T-helper 9 cell (primary cell): ENCODE data around the gene GTF2E1.

Experiments
- DNase-seq: peaks from one replicate; pipeline ENCODE4 v3.0.0-alpha.2; 2020

GTF2E1 gene

DNA sequence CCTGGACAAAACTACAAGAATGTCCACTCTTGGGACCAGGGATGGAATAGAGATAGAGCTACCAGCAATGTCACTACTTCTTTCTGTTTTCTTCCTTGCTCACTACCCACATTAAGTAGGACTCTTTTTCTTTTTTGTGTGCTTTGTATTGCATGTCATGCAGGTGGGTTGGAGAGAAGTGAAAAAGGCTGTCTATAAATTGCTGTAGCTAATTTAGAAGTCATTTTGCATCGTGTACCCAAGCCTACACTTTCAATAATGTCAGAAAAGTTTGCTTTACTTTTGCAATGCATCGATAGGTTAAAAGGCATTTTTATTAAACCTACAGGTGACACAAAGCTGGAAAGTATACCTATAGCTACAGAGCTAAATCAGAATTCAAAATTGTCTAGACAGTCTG lies 58.9 kb downstream of the GTF2E1 start:
- DNase-seq: no peak

DNA sequence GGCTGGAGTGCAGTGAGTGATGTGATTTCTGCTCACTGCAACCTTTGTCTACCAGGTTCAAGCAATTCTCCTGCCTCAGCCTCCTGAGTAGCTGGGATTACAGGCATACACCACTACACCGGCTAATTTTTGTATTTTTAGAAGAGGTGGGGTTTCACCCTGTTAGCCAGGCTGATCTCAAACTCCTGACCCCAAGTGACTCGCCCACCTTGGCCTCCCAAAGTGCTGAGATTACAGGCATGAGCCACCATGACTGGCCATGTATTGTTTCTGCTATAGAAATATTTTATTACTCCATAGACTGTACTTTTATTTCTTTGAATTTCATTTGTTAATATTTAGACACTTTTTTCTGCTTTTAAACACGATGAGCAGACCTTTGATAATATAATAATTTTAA lies 60.4 kb downstream of the GTF2E1 start:
- no peak for DNase-seq

DNA sequence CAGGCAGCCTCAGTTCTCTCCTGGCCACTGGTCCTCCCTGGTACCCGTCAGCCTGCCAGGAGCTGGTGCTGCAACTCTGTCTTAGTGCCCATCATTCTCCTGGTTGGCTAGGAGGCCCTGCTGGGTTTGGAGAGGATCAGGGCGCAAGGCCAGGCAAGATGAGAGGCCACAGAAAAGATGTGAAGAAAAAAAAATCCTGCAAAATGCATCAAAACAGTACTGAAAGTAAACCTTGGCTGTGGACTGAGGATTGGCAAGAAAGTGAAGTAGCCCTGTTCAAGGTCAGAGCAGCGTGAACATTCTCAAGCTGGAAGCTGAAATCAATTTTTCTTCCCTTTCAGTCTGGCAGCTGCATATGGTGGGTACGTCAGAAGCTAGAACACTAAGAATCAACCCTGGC lies 74.2 kb downstream of the GTF2E1 start:
- DNase-seq: no peak

DNA sequence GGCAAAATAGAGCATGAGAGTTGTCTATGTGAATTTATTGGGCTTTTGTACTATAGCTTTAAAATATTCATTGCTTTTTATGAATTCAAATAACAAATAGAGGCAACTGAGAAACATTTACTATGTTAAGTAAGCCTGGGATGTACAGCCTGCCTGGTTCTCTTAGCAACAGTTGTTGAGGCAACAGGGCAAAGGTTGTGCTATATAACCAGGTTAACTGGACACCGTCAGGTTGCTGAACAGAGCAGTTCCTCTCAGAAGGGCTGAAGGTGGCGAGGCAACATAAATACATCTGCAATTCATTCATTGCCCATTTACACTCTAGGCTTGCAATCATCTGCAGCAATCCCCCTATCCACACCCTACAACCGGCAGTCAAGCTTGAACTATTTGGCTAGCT lies 78.2 kb downstream of the GTF2E1 start:
- DNase-seq: no peak

DNA sequence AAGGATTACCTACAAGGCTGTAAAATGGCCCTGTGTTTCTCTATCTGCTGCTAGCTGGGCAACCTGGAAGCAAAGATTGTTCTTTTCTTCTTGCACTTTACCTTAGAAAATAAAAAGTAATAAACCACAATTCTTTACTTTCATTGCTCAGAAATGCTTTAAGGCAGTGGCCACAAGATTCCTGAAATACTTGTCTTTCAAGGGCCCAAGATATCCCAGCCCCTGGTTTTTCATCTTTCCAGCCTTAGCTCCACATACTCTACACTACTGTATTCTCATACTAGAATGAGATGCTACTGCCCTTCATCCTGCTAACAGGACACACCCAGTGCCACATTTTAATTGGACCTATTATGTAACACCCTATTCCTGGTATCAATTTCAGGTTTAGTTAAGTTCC lies 78.9 kb downstream of the GTF2E1 start:
- DNase-seq: no peak

DNA sequence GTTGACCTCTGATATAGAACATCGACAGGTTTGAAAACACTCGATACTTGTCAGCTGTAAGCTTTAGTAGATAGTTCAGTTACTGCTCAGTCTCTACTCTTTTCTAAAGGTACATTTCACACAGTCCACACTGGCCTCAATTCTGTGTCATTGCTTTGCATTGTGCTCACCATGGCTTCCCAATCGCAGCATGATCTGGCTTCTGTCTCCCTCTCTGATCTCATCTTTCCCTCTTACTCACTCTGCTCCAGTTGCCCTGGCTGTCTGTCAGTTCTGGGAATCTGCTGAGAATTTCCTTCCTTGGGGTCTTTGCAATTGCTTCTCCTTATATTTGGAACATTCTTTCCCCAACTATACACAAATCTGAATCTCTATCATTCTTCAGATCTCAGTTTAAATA lies 80.6 kb downstream of the GTF2E1 start:
- no peak for DNase-seq

DNA sequence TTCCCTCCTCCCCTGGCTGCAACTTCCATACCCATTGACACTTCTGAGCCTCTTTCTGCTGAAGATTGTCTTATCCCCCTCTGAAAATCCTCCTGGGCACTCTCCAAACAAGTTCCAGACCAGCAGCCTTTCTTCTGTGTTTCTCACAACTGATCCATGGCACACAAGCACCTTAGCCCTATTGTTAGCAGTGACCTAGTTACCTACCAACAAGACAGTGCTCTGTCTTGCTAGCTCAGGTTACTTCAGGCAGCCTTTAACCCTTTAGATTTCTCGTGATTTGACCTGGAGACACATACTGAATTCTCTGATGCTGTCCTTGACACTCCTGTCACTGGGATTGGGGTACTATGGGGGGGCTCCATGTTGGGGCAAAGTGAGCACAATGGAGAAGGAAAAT lies 82.1 kb downstream of the GTF2E1 start:
- no peak for DNase-seq

DNA sequence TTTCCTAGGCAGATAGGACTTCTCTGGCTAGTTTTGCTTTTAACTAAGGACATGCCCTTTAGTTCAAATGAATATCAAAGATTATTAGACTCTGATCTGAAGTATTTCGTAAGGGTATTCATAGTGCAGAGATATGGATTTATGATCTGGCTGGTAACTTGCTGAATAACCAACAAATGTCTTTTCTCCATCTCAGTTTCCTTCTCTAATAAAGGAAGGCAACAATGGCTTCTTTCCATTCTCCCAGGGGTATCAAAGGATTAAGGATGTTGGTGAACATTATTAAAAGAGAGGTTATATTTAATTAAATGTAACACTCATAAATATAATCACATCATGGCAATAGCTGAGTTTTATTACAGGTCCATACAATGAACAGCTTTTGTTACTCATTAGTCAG lies 86.3 kb downstream of the GTF2E1 start:
- no peak for DNase-seq

DNA sequence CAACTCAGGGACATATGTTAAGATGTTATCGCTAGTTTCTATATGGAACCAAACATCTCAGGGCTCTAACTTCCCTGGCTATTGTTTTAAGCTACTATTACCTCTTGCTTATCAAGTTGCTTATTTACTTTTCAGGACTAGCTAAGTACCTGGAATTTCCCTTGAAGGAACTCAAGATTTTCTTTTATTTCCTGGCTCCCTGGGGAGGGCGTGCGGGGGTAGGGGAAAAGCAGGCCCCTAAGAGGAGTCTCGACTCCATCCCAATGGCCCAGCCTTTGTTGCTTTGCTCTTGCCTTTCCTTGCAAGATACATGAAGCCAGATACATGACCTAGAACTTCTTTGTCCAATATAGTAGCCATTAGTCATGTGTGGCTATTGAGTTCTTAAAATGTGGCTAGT lies 88.5 kb downstream of the GTF2E1 start:
- no peak for DNase-seq
